Activated T-cell treated with anti-CD3 and anti-CD28 coated beads, Interleukin-2, amount 50 U/mL, for 1 hour (primary cell): ENCODE measurements around the gene PRKG1.

Experiments
- DNase-seq: peaks from one replicate; pipeline ENCODE4 v3.0.0-alpha.2; 2020

The PRKG1 gene

GRCh38 chr10:51074238-51075028, at the start of gene PRKG1:
Gene PRKG1, plus strand, starts transcription at chr10:51074487.
- no peak for DNase-seq

- no peak for DNase-seq
Observed at GRCh38 chr10:51028420-51028819, 45.9 kb upstream of the PRKG1 start.

GRCh38 chr10:51029172-51029641, 45.1 kb upstream of the PRKG1 start:
- DNase-seq = no peak

- no peak for DNase-seq
Observed at GRCh38 chr10:51030480-51030879, 43.8 kb upstream of the PRKG1 start.

- no peak for DNase-seq
Observed at GRCh38 chr10:51031950-51032349, 42.3 kb upstream of the PRKG1 start.

- no peak for DNase-seq
Observed at GRCh38 chr10:51034769-51035168, 39.5 kb upstream of the PRKG1 start.

- no peak for DNase-seq
Observed at GRCh38 chr10:51035344-51035743, 38.9 kb upstream of the PRKG1 start.

GRCh38 chr10:51045871-51046270, 28.4 kb upstream of the PRKG1 start:
- DNase-seq = no peak

- no peak for DNase-seq
Observed at GRCh38 chr10:51046654-51047053, 27.6 kb upstream of the PRKG1 start.

GRCh38 chr10:51047857-51048256, 26.4 kb upstream of the PRKG1 start:
- DNase-seq = no peak

- DNase-seq = no peak
Observed at GRCh38 chr10:51048792-51049191, 25.5 kb upstream of the PRKG1 start.

GRCh38 chr10:51052163-51052562, 22.1 kb upstream of the PRKG1 start:
- no peak for DNase-seq

GRCh38 chr10:51057925-51058324, 16.4 kb upstream of the PRKG1 start:
- DNase-seq = no peak

- DNase-seq = no peak
Observed at GRCh38 chr10:51063166-51063565, 11.1 kb upstream of the PRKG1 start.

GRCh38 chr10:51063659-51064535, 10.4 kb upstream of the PRKG1 start:
- no peak for DNase-seq

GRCh38 chr10:51066231-51066630, 8.1 kb upstream of the PRKG1 start:
- no peak for DNase-seq

- DNase-seq = no peak
Observed at GRCh38 chr10:51072210-51072609, 2.1 kb upstream of the PRKG1 start.

GRCh38 chr10:51072921-51073434, 1.3 kb upstream of the PRKG1 start:
- no peak for DNase-seq

- no peak for DNase-seq
Observed at GRCh38 chr10:51073453-51074237, 642 bp upstream of the PRKG1 start.

GRCh38 chr10:51075043-51075872, 971 bp downstream of the PRKG1 start:
- DNase-seq = no peak

GRCh38 chr10:51075873-51076229, 1.6 kb downstream of the PRKG1 start:
- no peak for DNase-seq

- no peak for DNase-seq
Observed at GRCh38 chr10:51076299-51076841, 2.1 kb downstream of the PRKG1 start.
